ENCODE results near the gene SAMMSON.

Gene SAMMSON

DNA sequence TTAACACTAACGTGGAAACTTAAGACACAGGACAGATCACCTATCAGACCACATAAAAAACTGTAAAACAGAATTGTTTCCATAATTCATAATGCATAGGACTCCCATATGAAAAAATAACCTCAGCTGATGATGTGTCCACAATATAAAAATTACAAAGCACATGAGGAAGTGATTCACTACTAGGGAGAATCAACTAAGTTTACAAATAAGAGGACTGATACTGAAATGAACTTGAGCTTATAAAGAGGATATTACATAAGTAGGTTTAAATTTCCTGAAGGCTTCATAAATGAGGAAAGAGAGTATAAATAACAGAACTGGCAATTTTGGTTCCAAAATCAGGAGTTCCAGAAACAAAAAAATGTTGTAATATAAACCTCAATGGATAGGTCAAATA is 111.9 kb downstream of the SAMMSON start:
- TF ChIP-seq NFIC (IDR thresholded peaks at IDR 0.05) (no peak), TAF1 (IDR thresholded peaks at IDR 0.05; ENCODE audit: low read depth) (no peak), FOXM1 (IDR thresholded peaks at IDR 0.05; ENCODE audit: borderline replicate concordance, low read depth) (no peak), EGR1 (IDR thresholded peaks at IDR 0.05) (no peak), YY1 (IDR thresholded peaks at IDR 0.05; ENCODE audit: low read depth) (no peak), RAD21 (IDR thresholded peaks at IDR 0.05; ENCODE audit: low read depth) (no peak), TCF12 (IDR thresholded peaks at IDR 0.05; ENCODE audit: low read depth) (no peak), TEAD4 (IDR thresholded peaks at IDR 0.05) (no peak), CREB1 (IDR thresholded peaks at IDR 0.05; ENCODE audit: low read depth) (no peak), ZBTB7A (IDR thresholded peaks at IDR 0.05; ENCODE audit: low read depth) (no peak), CEBPB (IDR thresholded peaks at IDR 0.05) (no peak), EP300 (IDR thresholded peaks at IDR 0.05; ENCODE audit: borderline replicate concordance) (no peak)
- TF ChIP-seq, protein P1, sequence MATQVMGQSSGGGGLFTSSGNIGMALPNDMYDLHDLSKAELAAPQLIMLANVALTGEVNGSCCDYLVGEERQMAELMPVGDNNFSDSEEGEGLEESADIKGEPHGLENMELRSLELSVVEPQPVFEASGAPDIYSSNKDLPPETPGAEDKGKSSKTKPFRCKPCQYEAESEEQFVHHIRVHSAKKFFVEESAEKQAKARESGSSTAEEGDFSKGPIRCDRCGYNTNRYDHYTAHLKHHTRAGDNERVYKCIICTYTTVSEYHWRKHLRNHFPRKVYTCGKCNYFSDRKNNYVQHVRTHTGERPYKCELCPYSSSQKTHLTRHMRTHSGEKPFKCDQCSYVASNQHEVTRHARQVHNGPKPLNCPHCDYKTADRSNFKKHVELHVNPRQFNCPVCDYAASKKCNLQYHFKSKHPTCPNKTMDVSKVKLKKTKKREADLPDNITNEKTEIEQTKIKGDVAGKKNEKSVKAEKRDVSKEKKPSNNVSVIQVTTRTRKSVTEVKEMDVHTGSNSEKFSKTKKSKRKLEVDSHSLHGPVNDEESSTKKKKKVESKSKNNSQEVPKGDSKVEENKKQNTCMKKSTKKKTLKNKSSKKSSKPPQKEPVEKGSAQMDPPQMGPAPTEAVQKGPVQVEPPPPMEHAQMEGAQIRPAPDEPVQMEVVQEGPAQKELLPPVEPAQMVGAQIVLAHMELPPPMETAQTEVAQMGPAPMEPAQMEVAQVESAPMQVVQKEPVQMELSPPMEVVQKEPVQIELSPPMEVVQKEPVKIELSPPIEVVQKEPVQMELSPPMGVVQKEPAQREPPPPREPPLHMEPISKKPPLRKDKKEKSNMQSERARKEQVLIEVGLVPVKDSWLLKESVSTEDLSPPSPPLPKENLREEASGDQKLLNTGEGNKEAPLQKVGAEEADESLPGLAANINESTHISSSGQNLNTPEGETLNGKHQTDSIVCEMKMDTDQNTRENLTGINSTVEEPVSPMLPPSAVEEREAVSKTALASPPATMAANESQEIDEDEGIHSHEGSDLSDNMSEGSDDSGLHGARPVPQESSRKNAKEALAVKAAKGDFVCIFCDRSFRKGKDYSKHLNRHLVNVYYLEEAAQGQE (IDR thresholded peaks at IDR 0.05; ENCODE audit: low read depth): no peak
- TF ChIP-seq, protein P2, sequence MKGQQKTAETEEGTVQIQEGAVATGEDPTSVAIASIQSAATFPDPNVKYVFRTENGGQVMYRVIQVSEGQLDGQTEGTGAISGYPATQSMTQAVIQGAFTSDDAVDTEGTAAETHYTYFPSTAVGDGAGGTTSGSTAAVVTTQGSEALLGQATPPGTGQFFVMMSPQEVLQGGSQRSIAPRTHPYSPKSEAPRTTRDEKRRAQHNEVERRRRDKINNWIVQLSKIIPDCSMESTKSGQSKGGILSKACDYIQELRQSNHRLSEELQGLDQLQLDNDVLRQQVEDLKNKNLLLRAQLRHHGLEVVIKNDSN (IDR thresholded peaks at IDR 0.05): no peak
- TF ChIP-seq, protein P3, sequence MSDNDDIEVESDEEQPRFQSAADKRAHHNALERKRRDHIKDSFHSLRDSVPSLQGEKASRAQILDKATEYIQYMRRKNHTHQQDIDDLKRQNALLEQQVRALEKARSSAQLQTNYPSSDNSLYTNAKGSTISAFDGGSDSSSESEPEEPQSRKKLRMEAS (IDR thresholded peaks at IDR 0.05): no peak

DNA sequence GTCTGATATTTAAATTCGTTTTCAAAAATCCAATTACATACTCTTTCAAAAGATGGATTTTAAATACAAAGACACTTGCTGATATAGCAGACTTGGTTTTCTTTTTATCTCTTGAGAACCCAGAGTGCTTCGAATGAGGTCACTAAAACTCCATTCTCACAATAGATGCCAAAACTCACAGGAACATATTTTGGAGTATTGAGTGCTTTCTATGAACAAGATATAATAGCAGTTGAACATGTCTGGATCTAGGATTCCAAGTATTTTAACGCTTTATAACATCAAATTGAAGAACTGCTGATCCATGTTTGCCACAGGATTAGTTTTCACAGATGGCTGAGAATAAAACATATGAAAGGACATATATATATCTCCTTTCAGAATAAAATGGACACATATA is 113.2 kb downstream of the SAMMSON start:
- no peak for TF ChIP-seq ZBTB7A (IDR thresholded peaks at IDR 0.05; ENCODE audit: low read depth)
- TF ChIP-seq, protein P2 (IDR thresholded peaks at IDR 0.05): no peak
- TF ChIP-seq EP300 (IDR thresholded peaks at IDR 0.05; ENCODE audit: borderline replicate concordance): no peak
- TF ChIP-seq CEBPB (IDR thresholded peaks at IDR 0.05): no peak

DNA sequence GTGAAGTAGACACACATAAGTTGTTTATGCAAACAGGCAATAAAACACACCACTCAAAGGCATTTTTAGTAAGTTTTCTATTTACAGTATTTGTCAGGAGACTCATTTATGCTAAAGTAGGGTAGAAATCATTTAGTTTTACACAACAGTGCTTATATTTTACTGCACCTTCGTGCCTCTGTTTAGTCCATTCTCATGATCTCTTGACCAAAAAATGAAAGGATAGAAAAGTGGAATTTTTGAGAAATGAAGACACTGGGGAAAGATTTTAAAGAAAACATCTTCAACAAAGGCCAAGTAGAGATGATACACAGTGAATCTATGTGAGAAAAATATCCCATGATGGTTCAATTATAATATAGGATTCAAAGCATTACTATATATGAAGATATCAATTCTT is 114.9 kb downstream of the SAMMSON start:
- no peak for TF ChIP-seq TEAD4 (IDR thresholded peaks at IDR 0.05)
- TF ChIP-seq, protein P3 (IDR thresholded peaks at IDR 0.05): no peak
- no peak for TF ChIP-seq FOXM1 (IDR thresholded peaks at IDR 0.05; ENCODE audit: borderline replicate concordance, low read depth)
- TF ChIP-seq ZBTB7A (IDR thresholded peaks at IDR 0.05; ENCODE audit: low read depth): no peak
- no peak for TF ChIP-seq CEBPB (IDR thresholded peaks at IDR 0.05)
- no peak for TF ChIP-seq TAF1 (IDR thresholded peaks at IDR 0.05; ENCODE audit: low read depth)
- no peak for TF ChIP-seq RAD21 (IDR thresholded peaks at IDR 0.05; ENCODE audit: low read depth)
- TF ChIP-seq CREB1 (IDR thresholded peaks at IDR 0.05; ENCODE audit: low read depth): no peak
- no peak for TF ChIP-seq NFIC (IDR thresholded peaks at IDR 0.05)
- no peak for TF ChIP-seq EGR1 (IDR thresholded peaks at IDR 0.05)
- TF ChIP-seq, protein P1 (IDR thresholded peaks at IDR 0.05; ENCODE audit: low read depth): no peak
- TF ChIP-seq, protein P2 (IDR thresholded peaks at IDR 0.05): no peak
- no peak for TF ChIP-seq EP300 (IDR thresholded peaks at IDR 0.05; ENCODE audit: borderline replicate concordance)
- no peak for TF ChIP-seq TCF12 (IDR thresholded peaks at IDR 0.05; ENCODE audit: low read depth)
- no peak for TF ChIP-seq YY1 (IDR thresholded peaks at IDR 0.05; ENCODE audit: low read depth)

DNA sequence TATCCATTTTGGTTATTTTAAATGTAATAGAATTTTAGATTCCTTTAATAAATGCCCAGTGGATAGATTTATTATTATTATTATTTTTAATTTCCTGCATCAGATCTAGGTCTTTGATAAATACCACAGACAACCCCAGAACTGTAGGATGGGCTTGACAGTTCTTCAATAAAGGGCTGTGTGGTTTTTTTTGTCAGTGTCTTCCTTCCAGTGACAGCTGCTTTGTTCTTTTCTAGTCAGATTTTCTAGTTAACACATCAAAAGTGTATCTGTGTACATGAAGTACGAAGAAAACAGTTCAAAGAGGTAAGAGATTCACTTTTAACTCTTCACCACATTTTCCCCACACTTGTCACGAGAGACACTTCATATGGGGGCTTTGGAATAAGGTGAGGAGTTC is 120.3 kb downstream of the SAMMSON start:
- TF ChIP-seq YY1 (IDR thresholded peaks at IDR 0.05; ENCODE audit: low read depth) (no peak), TCF12 (IDR thresholded peaks at IDR 0.05; ENCODE audit: low read depth) (no peak), CEBPB (IDR thresholded peaks at IDR 0.05) (no peak), ZBTB7A (IDR thresholded peaks at IDR 0.05; ENCODE audit: low read depth) (no peak), NFIC (IDR thresholded peaks at IDR 0.05) (no peak), TEAD4 (IDR thresholded peaks at IDR 0.05) (no peak), TAF1 (IDR thresholded peaks at IDR 0.05; ENCODE audit: low read depth) (no peak), CREB1 (IDR thresholded peaks at IDR 0.05; ENCODE audit: low read depth) (no peak), EGR1 (IDR thresholded peaks at IDR 0.05) (no peak), FOXM1 (IDR thresholded peaks at IDR 0.05; ENCODE audit: borderline replicate concordance, low read depth) (no peak), EP300 (IDR thresholded peaks at IDR 0.05; ENCODE audit: borderline replicate concordance) (no peak), RAD21 (IDR thresholded peaks at IDR 0.05; ENCODE audit: low read depth) (no peak)
- TF ChIP-seq, protein P3 (IDR thresholded peaks at IDR 0.05): no peak
- TF ChIP-seq, protein P2 (IDR thresholded peaks at IDR 0.05): no peak
- TF ChIP-seq, protein P1 (IDR thresholded peaks at IDR 0.05; ENCODE audit: low read depth): no peak

Data from Ishikawa (cell line).